Colonic mucosa (tissue), 4 donors: ENCODE data around the gene TNS3. TPM values are rescaled to one million over a fixed set of nuclear protein-coding genes. Genes with fewer than 3 reads are reported as not detected.

Source experiments
- DNase-seq: peaks from one replicate; pipeline ENCODE4 v3.0.0-alpha.2; 2020
- H3K27ac ChIP-seq: fragments of 200-600 bp; one replicate; pipeline ENCODE4 v1.8.0; 2021
- H3K27me3 ChIP-seq: fragments of 200-600 bp; one replicate; pipeline ENCODE4 v1.8.0; 2021
- H3K36me3 ChIP-seq: fragments of 200-600 bp; one replicate; pipeline ENCODE4 v1.8.0; 2021
- H3K4me1 ChIP-seq: fragments of 200-600 bp; one replicate; pipeline ENCODE4 v1.8.0; 2021; ENCODE audit warnings: mild to moderate bottlenecking
- H3K4me3 ChIP-seq: fragments of 200-600 bp; one replicate; pipeline ENCODE4 v1.8.0; 2021
- H3K9ac ChIP-seq, 2 donors: one replicate each; pipeline ENCODE4 v1.7.0; 2013; ENCODE audit warnings: control low read depth in 2 of 2, low read depth in 2 of 2, low read length in 2 of 2
- H3K9me3 ChIP-seq: fragments of 200-600 bp; one replicate; pipeline ENCODE4 v1.8.0; 2021
- intact Hi-C: fragments of 100-400 bp; cut with DNase I; formaldehyde crosslinking; loops from one replicate; pipeline ENCODE4 v1.14.1; 2022
- total RNA-seq, 2 donors: library from RNA; stranded (reverse); fragmentation: NEBNext Ultra II Directional in 1 of 2; extraction: Animal tissue kit (Norgen Biotek cat#: 25700) in 1 of 2; gene quantifications; one replicate each; pipeline ENCODE4 v1.2.1, GENCODE V29; 2021
- TF ChIP-seq, protein P1 (sequence below): fragments of 200-600 bp; IDR thresholded peaks from one replicate; pipeline ENCODE4 v1.8.0; 2022; ENCODE audit warnings: antibody characterized with exemption, mild to moderate bottlenecking
- donor health status: healthy.
- donor health status: DM: no; HTN: no; CAD: no.
- donor health status: DM: no; HTN: no; CAD: no.

Gene TNS3
- total RNA-seq, 2 donors from 2014 or later = 41.1 to 58.2 TPM

DNA sequence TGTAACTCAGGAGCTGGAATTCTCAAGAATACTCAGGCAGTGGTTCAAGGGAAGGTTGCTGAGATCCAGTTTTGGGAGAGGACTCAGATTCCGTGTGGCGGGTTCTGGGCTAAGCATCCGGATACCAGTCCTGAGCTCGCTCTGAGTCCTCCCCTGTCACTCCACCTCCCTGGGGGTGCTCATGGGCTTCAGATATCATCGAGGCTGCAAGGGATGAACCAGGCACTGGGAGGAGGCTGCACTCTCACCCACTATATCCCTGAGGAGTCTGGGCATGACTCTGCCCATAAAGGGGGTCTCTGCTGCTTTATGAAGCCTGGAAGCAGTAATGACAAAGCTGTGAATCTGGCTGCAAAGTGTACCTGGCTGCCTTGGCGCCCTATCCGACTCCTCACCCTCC, 188.5 kb downstream of the TNS3 start:
- Histone ChIP-seq H3K27me3 (no peaks in the 10 kb centered on the region), H3K4me3 (no peak overlapping the region), H3K36me3 (peaks cover 8% of the 10 kb centered on the region), H3K4me1 (no peaks in the 10 kb centered on the region), H3K27ac (no peak overlapping the region), H3K9ac (no peak overlapping the region), H3K9me3 (no peaks in the 10 kb centered on the region)
- TF ChIP-seq, protein P1, sequence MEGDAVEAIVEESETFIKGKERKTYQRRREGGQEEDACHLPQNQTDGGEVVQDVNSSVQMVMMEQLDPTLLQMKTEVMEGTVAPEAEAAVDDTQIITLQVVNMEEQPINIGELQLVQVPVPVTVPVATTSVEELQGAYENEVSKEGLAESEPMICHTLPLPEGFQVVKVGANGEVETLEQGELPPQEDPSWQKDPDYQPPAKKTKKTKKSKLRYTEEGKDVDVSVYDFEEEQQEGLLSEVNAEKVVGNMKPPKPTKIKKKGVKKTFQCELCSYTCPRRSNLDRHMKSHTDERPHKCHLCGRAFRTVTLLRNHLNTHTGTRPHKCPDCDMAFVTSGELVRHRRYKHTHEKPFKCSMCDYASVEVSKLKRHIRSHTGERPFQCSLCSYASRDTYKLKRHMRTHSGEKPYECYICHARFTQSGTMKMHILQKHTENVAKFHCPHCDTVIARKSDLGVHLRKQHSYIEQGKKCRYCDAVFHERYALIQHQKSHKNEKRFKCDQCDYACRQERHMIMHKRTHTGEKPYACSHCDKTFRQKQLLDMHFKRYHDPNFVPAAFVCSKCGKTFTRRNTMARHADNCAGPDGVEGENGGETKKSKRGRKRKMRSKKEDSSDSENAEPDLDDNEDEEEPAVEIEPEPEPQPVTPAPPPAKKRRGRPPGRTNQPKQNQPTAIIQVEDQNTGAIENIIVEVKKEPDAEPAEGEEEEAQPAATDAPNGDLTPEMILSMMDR = no peak
- intact Hi-C loops = no loop called here
- DNase-seq = no peak

- Histone ChIP-seq H3K4me1 (no peaks in the 10 kb centered on the region), H3K9ac (no peak overlapping the region), H3K36me3 (peaks cover 8% of the 10 kb centered on the region), H3K4me3 (no peak overlapping the region), H3K27ac (no peak overlapping the region), H3K27me3 (no peaks in the 10 kb centered on the region), H3K9me3 (no peaks in the 10 kb centered on the region)
- no peak for DNase-seq
- TF ChIP-seq, protein P1 = no peak
- intact Hi-C loops = no loop called here
These were observed 189.6 kb downstream of the TNS3 start for GRCh38 chr7:47392241-47392759.

GRCh38 chr7:47391726-47392125, 190.2 kb downstream of the TNS3 start:
- peaks cover 5% of the 10 kb centered on the region for H3K36me3 ChIP-seq
- intact Hi-C loops = no loop called here
- H3K4me3 ChIP-seq = no peak overlapping the region
- no peak for DNase-seq
- no peaks in the 10 kb centered on the region for H3K9me3 ChIP-seq
- no peak overlapping the region for H3K27ac ChIP-seq
- H3K27me3 ChIP-seq = no peaks in the 10 kb centered on the region
- no peak overlapping the region for H3K9ac ChIP-seq
- TF ChIP-seq, protein P1 = no peak
- H3K4me1 ChIP-seq = no peaks in the 10 kb centered on the region

- no peaks in the 10 kb centered on the region for H3K9me3 ChIP-seq
- H3K4me3 ChIP-seq = no peak overlapping the region
- no peak overlapping the region for H3K9ac ChIP-seq
- TF ChIP-seq, protein P1 = no peak
- no peak overlapping the region for H3K27ac ChIP-seq
- no peaks in the 10 kb centered on the region for H3K36me3 ChIP-seq
- no peak for DNase-seq
- intact Hi-C loops = no loop called here
- H3K27me3 ChIP-seq = no peaks in the 10 kb centered on the region
- H3K4me1 ChIP-seq = no peaks in the 10 kb centered on the region
These were observed 191.0 kb downstream of the TNS3 start for GRCh38 chr7:47390914-47391313.

DNA sequence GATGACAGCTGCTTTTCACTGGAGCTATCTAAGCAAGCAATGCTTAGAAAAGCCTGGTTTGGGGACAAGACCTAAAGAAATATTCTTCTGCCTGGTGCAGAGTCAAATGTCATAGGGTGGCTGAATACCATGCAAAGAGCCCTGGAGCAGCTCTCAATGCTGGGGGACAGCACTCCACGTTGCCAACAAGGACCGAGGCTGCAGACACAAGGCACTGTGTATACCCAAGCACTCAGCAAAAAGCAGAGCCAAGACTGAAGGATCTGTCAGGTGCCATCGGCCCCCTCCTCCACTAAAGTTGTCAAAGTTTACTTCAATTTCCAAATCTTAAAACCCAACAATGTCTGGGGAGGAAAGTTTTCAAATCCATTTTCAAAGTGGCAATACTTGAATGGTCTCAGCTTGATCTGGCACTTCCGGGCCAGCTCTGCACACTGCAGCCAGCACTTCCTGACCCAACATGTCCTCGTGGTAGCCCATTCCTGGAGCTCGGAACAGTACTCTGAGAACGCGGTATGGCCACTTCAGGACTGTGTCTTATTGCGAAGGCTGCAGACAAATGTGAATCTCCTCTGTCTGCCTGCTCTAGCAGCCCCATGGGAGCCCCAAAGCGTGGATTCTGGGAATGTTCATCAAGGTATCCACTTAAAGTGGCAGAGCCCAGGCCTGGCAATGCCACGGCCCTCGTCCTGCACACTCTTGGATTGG, 191.8 kb downstream of the TNS3 start:
- no peaks in the 10 kb centered on the region for H3K36me3 ChIP-seq
- DNase-seq = no peak
- H3K4me1 ChIP-seq = no peaks in the 10 kb centered on the region
- TF ChIP-seq, protein P1 = no peak
- intact Hi-C loops = no loop called here
- H3K27me3 ChIP-seq = no peaks in the 10 kb centered on the region
- H3K9me3 ChIP-seq = no peaks in the 10 kb centered on the region
- no peak overlapping the region for H3K4me3 ChIP-seq
- H3K27ac ChIP-seq = no peak overlapping the region
- H3K9ac ChIP-seq = no peak overlapping the region
